Prostate gland (tissue), 2 donors: ENCODE data around the gene MRPS23. TPM values are rescaled to one million over a fixed set of nuclear protein-coding genes. Genes with fewer than 3 reads are reported as not detected.

Source experiments
- DNase-seq: peaks from one replicate; pipeline ENCODE4 v3.0.0-alpha.2; 2019; ENCODE audit warnings: low spot score
- H3K27ac ChIP-seq, 2 donors: fragments of 200-600 bp; sonication (generic); 2 replicates each; pipeline ENCODE4 v1.5.1; 2017 to 2019
- H3K27me3 ChIP-seq: fragments of 200-600 bp; sonication (generic); replicated peaks from 2 replicates; pipeline ENCODE4 v1.5.1; 2019; ENCODE audit not compliant: insufficient read depth
- H3K36me3 ChIP-seq, 2 donors: fragments of 200-600 bp; sonication (generic); 1 replicate in 1 of 2; 2 replicates in 1 of 2; pipeline versions ENCODE4 v1.5.1 to v1.8.1; 2017 to 2019
- H3K4me1 ChIP-seq: fragments of 200-600 bp; sonication (generic); replicated peaks from 2 replicates; pipeline ENCODE4 v1.5.1; 2019
- H3K4me3 ChIP-seq, 2 donors: fragments of 200-600 bp; sonication (generic); 2 replicates each; pipeline ENCODE4 v1.5.1; 2017 to 2019
- H3K9me3 ChIP-seq: fragments of 200-600 bp; sonication (generic); 2 replicates; pipeline ENCODE4 v1.5.1; 2017
- POLR2A ChIP-seq: fragments of 450-650 bp; IDR thresholded peaks from one replicate; pipeline ENCODE4 v1.6.1; 2016; ENCODE audit warnings: antibody characterized with exemption, mild to moderate bottlenecking
- POLR2AphosphoS5 ChIP-seq: sonication (generic); formaldehyde crosslinking; IDR thresholded peaks from one replicate; pipeline ENCODE4 v1.6.1; 2017; ENCODE audit warnings: antibody characterized with exemption
- WGBS: methylation state at CpG from one replicate; pipeline ENCODE4 v1.1.5; 2018; 5-methylcytosine and 5-hydroxymethylcytosine counted together
- intact Hi-C: fragments of 100-400 bp; cut with DNase I; formaldehyde crosslinking; loops from one replicate; pipeline ENCODE4 v1.14.2; 2022
- total RNA-seq, 2 donors: library from RNA; depleted of rRNA; stranded (reverse); fragments of >200 nt; gene quantifications; one replicate each; pipeline ENCODE4 v1.1.0, GENCODE V29; 2016
- TF ChIP-seq, protein P1 (sequence below), 4 experiments: fragments of 200-600 bp in 2 of 4; fragments of 450-650 bp in 2 of 4; sonication (generic) in 2 of 4; IDR thresholded peaks; 1 replicate in 3 of 4; 2 replicates in 1 of 4; pipeline ENCODE4 v1.5.1; 2016 to 2019; ENCODE audit warnings: antibody characterized with exemption in 4 of 4, mild to moderate bottlenecking in 2 of 4, moderate library complexity in 2 of 4

Gene MRPS23
- total RNA-seq, 2 donors from 2014 or later = 29.0 to 43.1 TPM

- peak; percentile 12 for TF ChIP-seq POLR2AphosphoS5
- TF ChIP-seq, protein P1, sequence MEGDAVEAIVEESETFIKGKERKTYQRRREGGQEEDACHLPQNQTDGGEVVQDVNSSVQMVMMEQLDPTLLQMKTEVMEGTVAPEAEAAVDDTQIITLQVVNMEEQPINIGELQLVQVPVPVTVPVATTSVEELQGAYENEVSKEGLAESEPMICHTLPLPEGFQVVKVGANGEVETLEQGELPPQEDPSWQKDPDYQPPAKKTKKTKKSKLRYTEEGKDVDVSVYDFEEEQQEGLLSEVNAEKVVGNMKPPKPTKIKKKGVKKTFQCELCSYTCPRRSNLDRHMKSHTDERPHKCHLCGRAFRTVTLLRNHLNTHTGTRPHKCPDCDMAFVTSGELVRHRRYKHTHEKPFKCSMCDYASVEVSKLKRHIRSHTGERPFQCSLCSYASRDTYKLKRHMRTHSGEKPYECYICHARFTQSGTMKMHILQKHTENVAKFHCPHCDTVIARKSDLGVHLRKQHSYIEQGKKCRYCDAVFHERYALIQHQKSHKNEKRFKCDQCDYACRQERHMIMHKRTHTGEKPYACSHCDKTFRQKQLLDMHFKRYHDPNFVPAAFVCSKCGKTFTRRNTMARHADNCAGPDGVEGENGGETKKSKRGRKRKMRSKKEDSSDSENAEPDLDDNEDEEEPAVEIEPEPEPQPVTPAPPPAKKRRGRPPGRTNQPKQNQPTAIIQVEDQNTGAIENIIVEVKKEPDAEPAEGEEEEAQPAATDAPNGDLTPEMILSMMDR (IDR thresholded peaks at IDR 0.05) = no peak
- Histone ChIP-seq H3K4me1 (peaks cover 22% of the 10 kb centered on the region), H3K27me3 (no peaks in the 10 kb centered on the region), H3K9me3 (no peaks in the 10 kb centered on the region), H3K27ac (peak overlapping the region; percentile 23 to 55), H3K4me3 (no peak overlapping the region), H3K36me3 (peaks cover 0 to 4% of the 10 kb centered on the region in 2 donors)
- WGBS = 24% methylated on average over 12 of the region's 12 CpGs
- intact Hi-C loops = loop anchor here (5.0 kb wide), 1 partner anchor 113 kb away; no protein-coding TSS in a partner anchor
- peak; percentile 43 for DNase-seq
Observed at GRCh38 chr17:57879437-57880085, 29.7 kb upstream of the MRPS23 start.

DNA sequence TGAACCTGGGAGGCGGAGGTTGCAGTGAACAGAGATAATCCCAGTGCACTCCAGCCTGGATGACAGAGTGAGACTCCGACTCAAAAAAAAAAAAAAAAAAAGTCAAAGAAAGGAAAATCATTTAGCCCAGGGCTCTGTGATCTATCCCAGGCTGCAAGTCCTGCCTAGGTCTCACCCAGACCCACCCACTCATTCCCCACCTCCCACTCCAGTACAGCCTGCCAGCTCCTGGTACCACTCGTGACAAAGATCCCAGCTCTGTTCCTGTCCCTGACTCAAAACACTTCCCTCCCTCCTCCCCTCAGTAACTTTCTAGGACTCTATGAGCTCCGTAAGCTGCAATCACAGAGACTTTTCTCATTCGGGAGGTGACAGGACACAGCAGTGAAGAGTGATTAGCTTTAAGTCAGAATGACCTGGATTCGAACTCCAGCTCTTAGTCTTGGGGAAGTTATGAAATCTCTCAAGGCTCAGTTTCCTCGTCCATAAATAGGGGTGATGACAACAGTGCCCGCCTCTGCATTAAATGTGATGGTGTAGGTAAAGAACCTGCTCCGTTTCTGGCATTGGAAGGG is 28.0 kb upstream of the MRPS23 start:
- no peak overlapping the region for H3K27ac ChIP-seq
- no peaks in the 10 kb centered on the region for H3K27me3 ChIP-seq
- TF ChIP-seq, protein P1 (IDR thresholded peaks at IDR 0.05) = no peak
- TF ChIP-seq POLR2A (no peak), POLR2AphosphoS5 (no peak)
- DNase-seq = no peak
- H3K4me3 ChIP-seq = no peak overlapping the region
- intact Hi-C loops = loop anchor here (5.0 kb wide), 1 partner anchor 114 kb away; no protein-coding TSS in a partner anchor
- 71% methylated on average over 9 of the region's 9 CpGs for WGBS
- H3K36me3 ChIP-seq = peaks cover 0 to 4% of the 10 kb centered on the region in 2 donors
- peaks cover 24% of the 10 kb centered on the region for H3K4me1 ChIP-seq
- H3K9me3 ChIP-seq = no peaks in the 10 kb centered on the region

GRCh38 chr17:57876866-57877237 is 27.0 kb upstream of the MRPS23 start:
- Histone ChIP-seq H3K4me3 (no peak overlapping the region), H3K36me3 (peaks cover 0 to 4% of the 10 kb centered on the region in 2 donors), H3K27ac (peak overlapping the region in 1 of 2 donors; percentile 70), H3K4me1 (peaks cover 23% of the 10 kb centered on the region), H3K27me3 (no peaks in the 10 kb centered on the region), H3K9me3 (no peaks in the 10 kb centered on the region)
- TF ChIP-seq POLR2AphosphoS5 (no peak), POLR2A (no peak)
- TF ChIP-seq, protein P1 (IDR thresholded peaks at IDR 0.05) = no peak
- 71% methylated on average over 2 of the region's 2 CpGs for WGBS
- DNase-seq = no peak
- intact Hi-C loops = loop anchor here (5.0 kb wide), 1 partner anchor 115 kb away; no protein-coding TSS in a partner anchor

DNA sequence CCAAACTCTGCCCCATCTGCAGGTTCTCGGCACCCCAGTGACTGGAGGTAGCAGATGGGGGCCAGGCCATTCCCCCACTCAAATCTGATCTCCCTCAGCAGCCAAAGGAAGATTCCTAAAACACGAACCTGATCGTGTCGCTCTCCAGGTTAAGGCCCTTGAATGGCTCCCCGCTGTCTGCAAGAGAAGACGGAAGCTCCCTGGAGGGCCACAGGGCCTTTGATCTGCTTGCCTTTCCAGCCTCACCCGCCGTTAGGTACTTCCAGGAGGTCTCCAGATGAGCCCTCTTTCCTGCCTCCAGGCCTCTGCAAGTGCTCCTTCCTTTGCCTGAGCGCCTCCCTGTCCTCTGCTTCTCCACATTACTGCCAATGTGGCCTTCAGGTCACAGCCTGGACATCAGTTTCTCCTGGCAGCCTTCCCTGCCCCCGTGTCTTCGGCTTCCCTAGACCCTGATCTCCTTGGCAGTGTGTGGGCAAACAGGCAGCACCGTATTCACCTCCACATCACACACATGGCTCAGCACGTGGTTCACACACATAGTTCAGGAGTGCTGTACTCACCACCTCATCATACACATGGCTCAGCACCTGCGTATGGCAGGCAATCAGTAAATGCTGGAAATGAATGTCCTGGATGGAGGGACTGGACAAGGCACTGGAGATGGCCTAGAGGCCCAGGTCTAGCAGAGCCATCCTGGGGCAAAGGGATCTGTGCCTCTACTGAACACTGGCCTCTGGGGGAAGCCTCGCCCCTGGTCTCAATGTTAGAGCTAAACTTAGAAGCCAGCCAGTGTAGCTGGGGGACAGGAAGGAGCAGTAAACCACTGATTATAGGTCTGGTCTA is 26.4 kb upstream of the MRPS23 start:
- no peaks in the 10 kb centered on the region for H3K27me3 ChIP-seq
- H3K4me3 ChIP-seq = no peak overlapping the region
- DNase-seq = no peak
- intact Hi-C loops = loop anchor here (5.0 kb wide), 1 partner anchor 116 kb away; no protein-coding TSS in a partner anchor
- peaks cover 21% of the 10 kb centered on the region for H3K4me1 ChIP-seq
- 78% methylated on average over 15 of the region's 15 CpGs for WGBS
- H3K9me3 ChIP-seq = no peaks in the 10 kb centered on the region
- no peak for TF ChIP-seq POLR2AphosphoS5
- no peak for TF ChIP-seq POLR2A
- TF ChIP-seq, protein P1 (IDR thresholded peaks at IDR 0.05) = no peak
- H3K27ac ChIP-seq = peak overlapping the region; percentile 57 to 70
- peaks cover 0 to 4% of the 10 kb centered on the region in 2 donors for H3K36me3 ChIP-seq
